Spleen (tissue), 7 donors: ENCODE data around the gene NRM.

Experiments
- POLR2A ChIP-seq, 3 donors: fragments of 450-650 bp; IDR thresholded peaks; one replicate each; pipeline ENCODE4 v1.5.1; 2017; ENCODE audit warnings: antibody characterized with exemption in 3 of 3, mild to moderate bottlenecking in 1 of 3
- POLR2AphosphoS5 ChIP-seq, 3 donors: sonication (generic); formaldehyde crosslinking; IDR thresholded peaks; one replicate each; pipeline ENCODE4 v1.5.1; 2017; ENCODE audit warnings: antibody characterized with exemption in 3 of 3
- TF ChIP-seq, protein P1 (sequence below), 11 experiments: fragments of 200-600 bp in 7 of 11; fragments of 450-650 bp in 4 of 11; sonication (generic) in 4 of 11; IDR thresholded peaks in 8 of 11; conservative IDR thresholded peaks in 3 of 11; 1 replicate in 7 of 11; 2 replicates in 4 of 11; pipeline versions ENCODE4 v1.4.0 to v1.8.0; 2016 to 2021; ENCODE audit warnings: antibody characterized with exemption in 11 of 11, inconsistent platforms in 4 of 11, mild to moderate bottlenecking in 1 of 11
- donor health status: DM: no; HTN: no; CAD: no; lungs with moderate emphysema.
- donor health status: DM: no; HTN: no; CAD: no.
- donor health status: DM: no; HTN: no; CAD: no.

- TF ChIP-seq, protein P1, sequence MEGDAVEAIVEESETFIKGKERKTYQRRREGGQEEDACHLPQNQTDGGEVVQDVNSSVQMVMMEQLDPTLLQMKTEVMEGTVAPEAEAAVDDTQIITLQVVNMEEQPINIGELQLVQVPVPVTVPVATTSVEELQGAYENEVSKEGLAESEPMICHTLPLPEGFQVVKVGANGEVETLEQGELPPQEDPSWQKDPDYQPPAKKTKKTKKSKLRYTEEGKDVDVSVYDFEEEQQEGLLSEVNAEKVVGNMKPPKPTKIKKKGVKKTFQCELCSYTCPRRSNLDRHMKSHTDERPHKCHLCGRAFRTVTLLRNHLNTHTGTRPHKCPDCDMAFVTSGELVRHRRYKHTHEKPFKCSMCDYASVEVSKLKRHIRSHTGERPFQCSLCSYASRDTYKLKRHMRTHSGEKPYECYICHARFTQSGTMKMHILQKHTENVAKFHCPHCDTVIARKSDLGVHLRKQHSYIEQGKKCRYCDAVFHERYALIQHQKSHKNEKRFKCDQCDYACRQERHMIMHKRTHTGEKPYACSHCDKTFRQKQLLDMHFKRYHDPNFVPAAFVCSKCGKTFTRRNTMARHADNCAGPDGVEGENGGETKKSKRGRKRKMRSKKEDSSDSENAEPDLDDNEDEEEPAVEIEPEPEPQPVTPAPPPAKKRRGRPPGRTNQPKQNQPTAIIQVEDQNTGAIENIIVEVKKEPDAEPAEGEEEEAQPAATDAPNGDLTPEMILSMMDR (IDR thresholded peaks at IDR 0.05 in 8 of 11, conservative IDR thresholded peaks at IDR 0.05 in 3 of 11): no peak
- no peak for TF ChIP-seq POLR2A (IDR thresholded peaks at IDR 0.05)
- TF ChIP-seq POLR2AphosphoS5 (IDR thresholded peaks at IDR 0.05): no peak
Measured at GRCh38 chr6:30641048-30641447, 49.7 kb downstream of the NRM start.
